Medulla oblongata (tissue), 1 donor: ENCODE measurements around the gene CIB4.

Source experiments
- DNase-seq: peaks from one replicate; pipeline ENCODE4 v3.0.0-alpha.2; 2015; ENCODE audit errors: extremely low spot score

The CIB4 gene

DNA sequence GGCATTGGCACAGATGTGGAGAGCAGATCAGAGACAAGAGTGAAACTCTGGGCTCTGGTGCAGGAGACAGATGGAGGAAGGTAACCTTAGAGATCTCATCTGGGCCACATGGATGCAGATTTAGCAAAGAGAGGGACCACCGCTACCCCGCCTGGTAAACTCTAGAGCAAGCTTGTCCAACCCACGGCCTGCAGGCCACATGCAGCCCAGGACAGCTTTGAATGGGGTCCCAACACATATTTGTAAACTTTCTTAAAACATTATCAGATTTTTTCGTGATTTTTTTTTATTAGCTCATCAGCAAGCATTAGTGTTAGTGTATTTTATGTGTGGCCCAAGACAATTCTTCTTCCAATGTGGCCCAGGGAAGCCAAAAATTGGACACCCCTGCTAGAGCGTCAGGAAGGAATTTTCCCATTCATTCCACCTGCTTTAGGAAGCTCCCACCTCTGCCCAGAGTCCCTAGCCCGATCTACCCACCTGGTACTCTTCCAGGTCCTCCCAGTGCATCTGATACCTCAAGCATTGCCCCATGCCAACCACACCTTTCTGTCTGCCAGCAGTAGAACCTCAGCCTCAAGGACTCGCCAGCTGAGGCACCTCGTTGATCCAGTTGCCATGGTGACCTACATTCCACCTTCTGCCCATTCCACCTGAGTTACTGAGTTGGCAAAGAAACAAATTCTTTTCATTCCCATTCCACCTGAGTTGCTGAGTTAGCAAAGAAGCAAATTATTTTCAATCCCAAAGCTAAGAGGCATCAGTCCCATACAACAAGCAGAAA is at the start of gene CIB4:
TSS of gene CIB4 (minus strand) at position 586 of the 784 bp plus-strand sequence. CDS start at position 534, 52 bp downstream.
- DNase-seq, result no peak

DNA sequence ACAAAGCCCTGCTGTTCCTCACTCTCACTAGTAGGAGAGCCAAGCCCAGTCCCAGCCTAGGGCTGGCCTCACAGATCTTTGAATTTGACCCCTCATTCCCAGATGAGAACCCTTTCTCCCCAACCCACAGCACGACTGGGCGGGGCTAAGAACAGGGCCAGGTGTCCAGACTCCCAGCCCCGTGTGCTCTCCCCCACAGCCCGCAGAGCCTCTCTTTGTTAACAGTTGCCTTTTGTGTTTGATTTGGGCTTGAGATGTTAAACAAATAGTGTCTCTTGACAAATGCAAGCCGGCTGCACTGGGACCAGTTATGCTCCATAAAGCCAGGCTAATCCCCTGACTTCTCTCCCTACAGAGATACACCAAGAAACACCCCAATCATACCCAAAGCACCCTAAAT is 46.6 kb upstream of the CIB4 start:
- DNase-seq, result no peak

DNA sequence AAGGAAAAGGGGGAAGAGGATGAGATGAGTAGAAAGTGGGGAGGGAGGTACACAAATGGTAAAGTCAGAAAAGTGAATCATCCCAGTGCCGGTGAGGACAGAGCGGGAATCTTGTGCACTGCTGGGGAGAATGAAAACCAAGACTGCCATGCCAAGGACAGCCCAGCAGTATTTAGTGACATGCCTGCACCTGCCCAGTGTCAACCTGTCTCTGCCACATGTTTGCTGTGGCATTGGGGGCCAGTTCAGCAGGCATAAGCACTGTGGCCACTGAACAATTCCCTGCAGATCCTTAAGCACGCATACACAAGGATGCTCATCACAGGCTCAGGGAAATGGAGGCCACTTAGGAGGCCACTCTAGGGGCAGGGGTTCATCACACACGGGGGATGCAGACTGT is 46.2 kb upstream of the CIB4 start:
- no peak for DNase-seq

DNA sequence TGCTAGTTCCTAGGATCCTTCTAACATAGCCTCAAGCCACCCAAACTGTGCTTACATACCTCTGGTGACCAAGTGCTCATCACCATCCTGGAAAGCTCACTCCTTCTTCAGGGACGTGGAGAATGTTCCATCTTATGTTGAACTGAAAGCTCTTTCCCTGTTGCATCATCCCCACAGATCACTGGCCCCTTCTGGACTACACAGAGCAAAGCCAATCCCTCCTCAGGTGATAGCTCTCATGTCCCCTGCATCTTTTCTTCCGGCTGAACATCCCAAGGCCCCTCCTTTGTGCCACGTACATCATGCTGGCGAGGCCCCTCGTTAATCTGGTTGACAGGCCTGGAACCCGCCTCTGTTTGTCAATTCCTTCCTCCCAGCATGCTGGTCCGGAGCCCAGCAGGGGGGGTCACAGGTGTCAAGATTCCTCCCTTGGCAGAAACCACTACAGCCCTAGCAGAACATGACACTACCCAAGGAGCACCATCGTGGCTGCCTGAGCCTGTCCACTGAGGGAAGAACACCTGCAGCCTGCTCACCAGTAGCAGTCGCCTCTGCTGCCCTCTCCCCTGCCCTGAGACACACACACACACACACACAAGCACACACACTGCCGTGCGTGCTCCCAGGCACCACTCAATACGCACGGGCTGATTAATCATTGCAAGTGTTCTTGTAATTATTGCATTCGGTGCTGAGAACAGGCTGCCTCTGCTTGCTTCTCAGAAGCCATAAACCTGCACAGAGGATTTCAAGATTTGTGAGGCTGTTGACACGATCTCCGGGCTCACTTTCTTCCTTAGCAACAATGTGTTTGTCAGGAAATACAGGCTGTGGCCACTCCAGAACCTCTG is 45.0 kb upstream of the CIB4 start:
- DNase-seq, result no peak

DNA sequence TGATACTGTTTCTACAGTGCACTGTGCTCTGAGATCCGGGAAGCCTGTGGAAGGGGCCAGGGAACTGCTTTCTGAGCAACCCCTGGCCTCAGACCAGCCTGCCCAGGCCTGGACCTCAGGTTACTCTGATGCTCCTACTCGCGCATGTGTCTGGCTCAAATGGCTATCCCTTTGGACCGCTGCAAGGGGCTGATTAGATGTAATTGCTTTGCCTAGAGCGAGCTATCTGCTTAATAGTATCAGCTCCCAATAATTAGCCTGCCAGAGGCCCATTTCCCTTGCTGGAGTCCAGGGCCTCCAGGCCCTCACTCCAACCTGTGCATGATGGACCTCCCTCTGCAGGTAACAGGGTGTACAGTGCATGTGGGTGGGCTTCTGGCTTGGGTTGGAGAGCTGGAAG is 44.2 kb upstream of the CIB4 start:
- DNase-seq, result no peak

DNA sequence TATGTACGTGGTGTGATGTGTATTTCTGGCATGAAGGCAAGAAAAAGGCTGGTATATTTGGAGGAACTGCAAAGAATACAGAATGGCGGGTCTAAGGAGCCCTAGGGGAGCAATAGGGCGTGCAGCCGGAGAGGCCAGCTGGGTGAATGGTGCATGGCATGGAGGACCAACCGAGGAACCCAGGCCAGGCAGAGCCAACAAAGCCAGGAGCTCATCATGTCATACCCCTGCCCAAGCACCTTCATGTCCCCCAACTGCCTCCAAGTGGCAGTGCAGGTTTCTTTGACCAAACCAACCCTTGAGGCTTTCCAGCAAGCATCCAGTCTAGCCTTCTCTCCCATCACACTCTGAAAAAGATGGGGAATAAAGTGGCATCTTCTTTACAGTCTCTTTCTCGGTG is 42.4 kb upstream of the CIB4 start:
- no peak for DNase-seq

DNA sequence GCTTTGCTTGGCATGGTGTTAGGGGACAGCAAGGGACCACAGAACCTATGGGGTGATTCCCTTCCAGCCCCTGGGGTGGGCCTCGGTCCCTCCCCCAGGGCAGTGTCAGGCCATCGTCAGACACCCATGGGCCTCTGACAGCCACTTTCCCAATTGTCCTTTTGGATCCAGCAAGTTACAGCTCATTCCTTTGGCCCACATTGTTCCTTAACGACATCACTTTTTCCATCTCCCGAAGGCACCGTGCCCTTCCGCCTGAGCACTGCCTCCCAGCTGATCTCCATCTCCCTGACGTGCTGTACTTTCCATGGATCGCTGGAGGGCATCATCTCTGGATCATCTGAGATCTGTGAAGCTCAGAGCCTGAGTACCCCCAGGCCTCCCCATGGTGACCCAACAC is 41.0 kb upstream of the CIB4 start:
- no peak for DNase-seq

DNA sequence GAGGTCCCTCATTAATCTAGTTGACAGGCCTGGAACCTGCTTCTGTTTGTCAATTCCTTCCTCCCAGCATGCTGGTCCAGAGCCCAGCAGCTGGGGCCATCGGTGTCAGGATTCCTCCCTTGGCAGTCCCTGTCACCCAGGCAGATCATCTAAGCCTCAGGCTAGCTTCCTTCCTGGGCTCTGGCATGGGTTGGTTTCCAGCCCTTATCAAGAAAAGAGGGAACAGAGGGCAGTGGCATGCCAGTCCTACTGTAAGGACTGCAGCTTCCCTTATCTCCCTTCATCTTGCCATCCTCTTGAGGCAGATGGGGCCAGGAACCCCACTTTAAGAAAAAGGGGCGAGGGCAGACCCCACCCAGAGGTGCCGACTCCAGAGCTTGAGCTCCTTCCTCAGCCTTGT is 40.5 kb upstream of the CIB4 start:
- DNase-seq, result no peak

DNA sequence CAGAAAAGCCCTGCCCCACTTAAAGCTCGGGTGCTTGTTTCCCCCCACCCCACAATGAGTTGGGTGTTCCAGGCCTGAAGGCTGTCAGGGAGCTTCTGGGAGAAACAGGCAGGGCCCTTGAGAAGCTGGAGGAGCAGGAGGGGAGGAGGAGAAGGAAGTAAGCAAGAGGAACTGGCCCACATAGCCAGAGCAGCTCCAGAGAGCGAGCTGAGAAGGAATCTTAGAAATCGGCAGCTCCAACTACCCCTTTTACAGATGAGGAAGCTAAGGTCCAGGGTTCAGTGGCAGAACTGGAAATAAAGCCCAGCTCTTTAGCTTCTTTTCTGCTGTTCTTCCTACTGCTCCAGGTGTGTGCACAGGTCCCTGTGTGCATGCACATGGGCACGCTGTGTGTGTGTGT is 38.7 kb upstream of the CIB4 start:
- DNase-seq, result no peak

DNA sequence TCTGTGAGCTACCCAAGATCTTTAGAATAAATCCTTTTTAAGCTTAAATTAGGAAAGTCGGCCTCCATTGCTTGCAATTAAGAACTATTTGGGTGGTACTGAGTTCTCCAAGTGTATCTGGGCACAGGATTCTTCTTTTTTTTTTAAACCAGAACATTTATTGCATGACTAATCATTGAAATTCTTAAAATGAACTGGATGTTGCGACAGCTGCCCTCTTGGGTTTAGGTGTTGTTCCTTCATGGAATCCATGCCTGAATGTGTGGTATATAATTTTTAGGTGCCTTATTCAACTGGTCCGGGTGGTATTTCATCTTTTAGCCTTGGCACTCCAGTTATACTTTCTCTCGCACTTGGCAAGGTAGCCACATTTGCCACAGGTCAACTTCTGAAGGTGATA is 36.9 kb upstream of the CIB4 start:
- no peak for DNase-seq

DNA sequence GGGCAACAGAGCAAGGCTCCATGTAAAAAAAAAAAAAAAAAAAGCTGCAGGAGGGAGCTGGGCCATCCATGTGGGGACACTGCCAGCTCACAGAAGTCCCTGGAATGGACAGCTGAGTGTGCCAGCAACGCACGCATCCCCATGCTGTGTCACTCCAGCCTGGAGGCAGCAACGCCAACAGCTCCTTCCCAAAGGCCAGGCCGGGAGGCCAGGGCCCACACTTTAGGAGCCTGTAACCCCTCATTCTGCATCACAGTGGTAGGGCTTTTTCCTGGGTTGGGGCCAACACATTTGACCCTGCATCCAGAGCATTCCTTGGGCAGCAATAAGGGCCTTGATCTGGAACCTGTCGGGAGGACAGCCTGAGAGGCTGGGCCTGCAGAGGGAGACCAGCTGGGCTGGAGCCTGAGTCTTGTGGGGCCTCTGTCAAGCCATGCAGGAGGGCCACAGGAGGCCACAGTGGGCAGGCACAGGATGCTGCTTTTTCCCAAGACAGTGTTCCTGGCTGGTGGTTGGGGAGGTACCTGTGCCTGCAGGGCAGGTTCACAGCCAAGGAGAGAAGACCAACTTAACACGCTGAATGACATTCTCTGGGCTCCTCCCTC is 34.6 kb upstream of the CIB4 start:
- DNase-seq, result no peak

DNA sequence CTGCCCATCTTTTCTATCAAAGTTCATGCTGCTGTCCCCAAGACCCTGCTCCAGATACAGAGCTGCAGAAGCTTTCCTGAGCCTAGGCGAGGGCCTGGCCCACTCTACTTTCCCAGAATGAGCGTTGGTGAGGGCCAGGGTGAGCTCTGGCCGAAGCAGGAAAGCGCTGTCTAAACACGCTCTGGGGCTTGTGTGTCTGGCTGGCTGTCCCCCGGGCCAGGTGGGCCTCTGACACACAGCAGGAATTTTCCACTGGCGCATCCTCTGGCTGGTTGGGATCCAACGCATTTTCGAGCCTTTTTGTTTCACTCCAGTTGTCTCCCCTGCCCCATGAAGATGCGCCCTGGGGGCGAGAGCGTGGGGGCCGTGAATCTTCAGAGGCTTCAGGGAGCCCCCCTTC is 33.6 kb upstream of the CIB4 start:
- no peak for DNase-seq

DNA sequence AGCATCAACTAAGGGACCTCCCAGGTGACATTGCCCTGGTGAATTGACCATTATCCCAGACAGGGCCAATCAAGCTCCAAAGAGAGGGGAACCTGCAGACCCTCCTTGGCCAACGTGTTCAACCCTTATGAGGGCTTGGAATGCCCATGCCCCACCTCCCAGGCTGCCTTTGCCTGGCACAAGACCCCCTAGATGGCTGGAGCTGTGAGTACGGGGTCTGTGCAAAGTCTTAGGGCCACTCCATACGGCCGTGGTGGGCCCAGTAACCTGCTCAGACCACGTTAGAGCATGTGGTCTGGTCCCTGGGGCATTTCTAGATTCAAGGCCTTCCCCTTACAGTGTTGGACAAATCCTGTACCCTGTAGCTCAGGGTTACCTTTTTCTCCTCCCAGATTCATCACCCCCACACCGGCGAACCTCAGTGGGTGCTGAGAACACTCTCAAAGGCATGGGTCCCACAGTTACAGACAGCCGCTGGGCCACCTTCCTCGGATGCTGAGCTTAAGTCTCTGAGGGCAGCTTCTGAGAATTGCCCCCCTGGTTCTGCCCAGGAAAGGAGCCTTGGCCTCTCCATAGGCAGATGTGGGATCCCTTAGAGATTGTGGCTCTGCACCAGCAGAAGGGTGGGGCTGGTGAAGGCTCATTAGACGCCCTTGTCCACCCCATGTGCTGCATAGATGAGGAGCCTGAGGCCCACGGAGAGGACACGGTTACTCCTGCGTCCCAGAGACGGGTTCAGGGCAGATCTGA is 33.0 kb upstream of the CIB4 start:
- DNase-seq, result no peak

DNA sequence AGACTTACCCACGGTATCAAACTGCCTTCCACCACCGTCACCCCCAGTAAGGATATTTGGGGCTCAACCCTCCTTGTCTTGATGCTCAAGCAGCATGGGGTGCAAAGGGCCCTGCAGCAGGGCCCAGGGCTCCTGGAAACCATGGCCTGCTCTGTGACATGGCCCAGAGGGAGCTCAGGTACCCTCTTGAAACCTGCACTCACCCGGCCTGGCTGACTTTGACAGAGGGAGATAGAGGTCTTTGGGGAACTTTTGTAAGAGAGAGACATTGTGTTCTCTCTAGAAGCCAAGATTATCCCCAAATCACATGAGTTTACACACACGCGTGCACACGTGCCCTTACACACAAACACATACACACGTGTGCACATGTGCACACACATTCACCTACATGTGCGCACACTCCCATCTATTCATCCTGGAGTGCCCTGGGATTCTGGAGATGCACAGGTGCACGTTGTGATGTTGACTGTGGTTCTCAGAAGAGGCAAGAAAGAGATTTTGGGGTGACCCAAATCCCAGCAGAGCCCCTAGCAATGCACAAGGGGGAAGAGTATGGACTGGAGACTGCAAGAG is 31.7 kb upstream of the CIB4 start:
- DNase-seq, result no peak

DNA sequence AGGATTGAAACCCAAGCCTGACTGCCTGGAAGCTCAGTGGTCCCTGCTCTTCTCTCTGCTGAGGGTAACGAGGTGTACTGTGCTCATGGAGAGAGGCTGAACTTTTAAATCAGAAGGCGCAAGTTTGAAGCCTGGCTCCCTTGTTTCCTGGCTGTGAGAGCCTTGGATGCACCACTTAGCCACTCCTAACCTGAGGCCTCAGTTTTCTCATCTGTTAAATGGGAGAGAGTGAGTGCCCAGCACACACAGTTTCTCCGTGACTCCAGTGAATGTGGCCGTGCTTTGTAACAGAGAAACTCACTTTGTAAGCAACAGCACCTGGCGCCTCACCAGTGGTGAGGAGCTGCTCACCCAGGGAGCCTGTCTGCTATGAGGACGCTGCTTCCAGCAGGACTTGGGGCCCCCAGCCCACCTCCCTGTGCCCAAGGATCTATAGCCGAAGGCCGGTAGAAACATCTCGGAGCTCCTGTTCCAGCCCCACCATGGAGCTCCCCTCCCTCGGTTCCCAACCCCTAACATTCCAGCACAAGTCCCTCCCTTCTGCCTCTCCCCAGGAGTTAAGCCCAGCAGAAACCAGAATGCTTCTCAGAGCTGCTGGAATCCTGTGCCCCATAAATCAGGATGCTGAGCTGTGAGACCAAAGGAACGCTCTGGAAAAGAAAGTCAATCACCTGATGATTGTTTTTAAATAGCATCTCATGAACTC is 31.1 kb upstream of the CIB4 start:
- no peak for DNase-seq

DNA sequence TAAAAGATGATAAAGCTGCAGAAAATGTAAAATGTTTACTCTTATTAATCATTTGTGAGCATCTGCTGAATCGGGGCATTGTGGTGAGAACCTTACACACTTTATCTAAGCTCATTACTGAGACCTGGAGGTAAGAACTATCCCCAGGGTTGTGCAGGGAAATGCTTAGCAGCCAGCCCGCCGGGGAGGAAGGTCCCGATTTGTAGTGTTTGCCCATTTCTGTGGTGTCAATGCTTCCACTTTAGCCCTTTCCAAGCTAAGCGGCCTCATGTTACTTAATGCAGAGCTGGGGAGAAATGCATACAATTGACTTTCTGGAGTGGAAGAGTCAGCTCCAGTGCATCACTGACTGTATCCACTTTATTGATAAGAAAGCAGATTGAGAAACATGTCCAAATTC is 30.5 kb upstream of the CIB4 start:
- DNase-seq, result no peak

DNA sequence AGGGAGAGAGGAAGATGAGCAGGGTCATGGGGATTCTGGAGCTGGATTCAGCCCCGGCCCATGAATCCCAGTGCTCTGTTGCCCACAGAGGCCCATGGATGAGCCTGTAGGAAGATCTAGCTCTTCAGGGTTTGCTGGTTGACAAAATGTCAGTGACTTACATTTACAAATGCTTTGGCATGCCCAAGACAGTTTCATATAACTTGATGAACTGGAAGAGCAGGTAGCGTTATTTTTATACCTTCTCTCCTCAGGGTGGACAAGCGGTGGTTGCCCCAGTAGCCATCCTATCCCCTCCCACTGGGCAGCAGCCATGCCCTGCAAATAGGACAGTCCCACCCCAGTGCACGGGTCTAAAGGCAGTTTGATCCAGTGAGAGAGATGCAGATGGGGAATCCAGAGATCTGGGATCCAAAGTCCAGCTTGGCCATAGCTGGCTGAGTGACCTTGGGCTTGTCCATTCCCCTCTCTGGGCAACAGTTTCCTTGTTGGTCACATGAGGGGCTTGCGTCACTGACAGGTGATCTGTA is 29.8 kb upstream of the CIB4 start:
- DNase-seq, result no peak

DNA sequence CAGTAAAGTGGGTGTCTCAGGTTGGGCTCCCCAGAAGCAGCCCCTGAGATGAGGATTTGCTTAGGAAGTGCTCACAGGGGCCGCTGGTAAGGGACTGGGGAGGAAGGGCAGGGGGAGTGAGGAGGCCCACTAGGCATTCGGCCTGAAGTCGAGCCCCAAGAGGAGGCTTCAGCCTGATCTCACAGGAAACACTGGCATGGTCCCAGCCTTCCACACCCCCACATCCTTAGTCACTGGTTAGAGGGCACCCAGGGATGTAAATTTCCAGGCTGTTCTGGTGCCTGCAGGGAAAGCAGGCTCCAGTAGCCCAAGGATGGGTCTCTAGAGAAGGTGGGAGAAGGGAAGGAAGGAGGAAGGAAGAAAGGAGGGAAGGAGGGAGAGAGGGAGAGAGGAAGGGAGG is 29.0 kb upstream of the CIB4 start:
- DNase-seq, result no peak

DNA sequence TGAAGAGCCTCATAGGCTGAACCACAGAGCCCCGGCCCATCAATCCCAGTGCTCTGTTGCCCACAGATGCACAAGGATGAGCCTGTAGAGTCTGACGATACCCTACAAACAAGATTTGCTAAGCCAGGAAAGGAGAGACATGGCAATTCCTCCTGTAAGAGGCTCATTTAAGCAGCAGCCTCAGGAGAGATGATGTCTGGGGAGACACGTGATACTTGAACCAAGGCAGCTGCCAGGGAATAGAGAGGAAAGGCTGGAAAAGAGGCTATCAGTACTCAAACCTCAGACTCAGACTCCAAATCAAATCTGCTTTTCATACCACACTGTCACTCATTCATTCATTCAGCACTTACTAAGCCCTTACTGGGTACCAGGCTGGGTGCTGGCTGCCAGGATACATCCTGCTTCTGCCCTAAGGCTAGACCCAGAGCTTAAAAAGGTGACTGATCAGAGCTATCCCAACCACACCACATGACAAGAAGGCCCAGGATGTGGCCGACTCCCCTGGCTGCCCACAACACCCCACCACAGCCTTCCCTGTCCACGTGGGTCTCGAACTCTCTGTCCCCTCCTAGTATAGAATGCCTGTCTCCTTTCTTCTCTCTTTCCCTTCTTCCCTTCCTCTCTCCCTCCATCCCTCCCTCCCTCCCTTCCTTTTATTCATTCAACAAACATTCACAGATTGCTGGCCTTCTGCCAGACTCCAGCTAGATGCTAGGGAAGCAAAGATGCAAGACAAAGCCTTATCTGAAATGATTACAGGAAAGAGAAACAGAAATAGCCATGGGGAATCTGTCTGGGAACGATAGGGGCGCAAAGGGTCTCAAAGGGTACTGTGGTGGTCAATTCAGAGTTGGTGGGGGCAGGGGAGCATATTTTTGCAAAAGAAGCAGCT is 27.9 kb upstream of the CIB4 start:
- DNase-seq, result no peak

DNA sequence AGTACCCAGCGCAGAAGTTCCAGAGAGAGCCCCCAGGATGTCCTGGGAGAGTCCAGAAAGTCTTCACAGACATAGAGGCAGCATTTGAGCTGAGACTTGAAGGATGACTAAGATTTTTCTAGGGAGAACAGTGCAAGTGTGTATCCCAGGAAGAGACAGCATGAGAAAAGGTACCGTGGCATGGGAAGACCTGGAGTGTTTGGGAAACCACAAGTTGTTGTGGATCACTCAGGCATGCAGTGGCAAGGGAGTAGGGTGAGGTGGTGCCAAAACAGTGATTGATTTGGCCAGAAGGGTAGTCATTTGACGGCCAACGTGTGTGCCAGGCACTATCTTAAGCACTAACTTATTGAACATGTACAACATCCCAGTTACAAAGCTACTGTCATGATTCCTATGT is 26.9 kb upstream of the CIB4 start:
- no peak for DNase-seq
